ENCODE measurements around the gene POLE.
"Not testable (repeated sequence)": the region's sequence is repeated elsewhere in the genome, so short reads cannot be mapped to it uniquely, and the experiment has no call there.

The POLE gene

GRCh38 chr12:132614029-132614428, 73.1 kb downstream of the POLE start:
- no peak for DNase-seq (ENCODE audit: low read depth in 2 of 2)

GRCh38 chr12:132611620-132612019, 75.5 kb downstream of the POLE start:
- no peak for DNase-seq (ENCODE audit: low read depth in 2 of 2)

- DNase-seq (ENCODE audit: low read depth in 2 of 2): no peak
Measured at GRCh38 chr12:132610866-132611602, 76.1 kb downstream of the POLE start.

- no peak for DNase-seq (ENCODE audit: low read depth in 2 of 2)
Measured at GRCh38 chr12:132610051-132610759, 76.9 kb downstream of the POLE start, which contains the start of gene LRCOL1. Gene LRCOL1, minus strand, starts transcription at chr12:132610582. Its CDS starts 4,331 bp downstream, at chr12:132606251.

GRCh38 chr12:132608231-132609171, 78.6 kb downstream of the POLE start:
- DNase-seq (ENCODE audit: low read depth in 2 of 2): no peak

- DNase-seq (ENCODE audit: low read depth in 2 of 2): no peak
Measured at GRCh38 chr12:132606927-132607326, 80.2 kb downstream of the POLE start.

GRCh38 chr12:132606466-132606865, 80.7 kb downstream of the POLE start:
- no peak for DNase-seq (ENCODE audit: low read depth in 2 of 2)

GRCh38 chr12:132605892-132606291, 81.2 kb downstream of the POLE start:
- DNase-seq (ENCODE audit: low read depth in 2 of 2): no peak

GRCh38 chr12:132604668-132605441, 82.3 kb downstream of the POLE start:
- no peak for DNase-seq (ENCODE audit: low read depth in 2 of 2)

- DNase-seq (ENCODE audit: low read depth in 2 of 2): no peak
Measured at GRCh38 chr12:132604151-132604618, 83.0 kb downstream of the POLE start.

GRCh38 chr12:132603240-132604150, 83.6 kb downstream of the POLE start:
- no peak for DNase-seq (ENCODE audit: low read depth in 2 of 2)

GRCh38 chr12:132602572-132603239, 84.4 kb downstream of the POLE start:
- no peak for DNase-seq (ENCODE audit: low read depth in 2 of 2)

- DNase-seq (ENCODE audit: low read depth in 2 of 2): no peak
Measured at GRCh38 chr12:132601171-132601883, 85.8 kb downstream of the POLE start.

- no peak for DNase-seq (ENCODE audit: low read depth in 2 of 2)
Measured at GRCh38 chr12:132600048-132601032, 86.8 kb downstream of the POLE start.

- not testable (repeated sequence) for DNase-seq (ENCODE audit: low read depth in 2 of 2)
Measured at GRCh38 chr12:132599502-132599901, 87.6 kb downstream of the POLE start.

- DNase-seq (ENCODE audit: low read depth in 2 of 2): no peak
Measured at GRCh38 chr12:132597333-132598316, 89.5 kb downstream of the POLE start.
